Stimulated activated CD4-positive, alpha-beta T cell treated with anti-CD3 and anti-CD28 coated beads, Interleukin-1b, Interleukin-23, amount 100 ng/mL, for 24 hours (primary cell): ENCODE results near the gene EEF1A2.
"Not testable (repeated sequence)": the region's sequence is repeated elsewhere in the genome, so short reads cannot be mapped to it uniquely, and the experiment has no call there.

Source experiments
- DNase-seq, 4 experiments: peaks; one replicate each; pipeline ENCODE4 v3.0.0-alpha.2; 2020; ENCODE audit warnings: low read depth in 4 of 4, low spot score in 1 of 4

EEF1A2 gene

DNA sequence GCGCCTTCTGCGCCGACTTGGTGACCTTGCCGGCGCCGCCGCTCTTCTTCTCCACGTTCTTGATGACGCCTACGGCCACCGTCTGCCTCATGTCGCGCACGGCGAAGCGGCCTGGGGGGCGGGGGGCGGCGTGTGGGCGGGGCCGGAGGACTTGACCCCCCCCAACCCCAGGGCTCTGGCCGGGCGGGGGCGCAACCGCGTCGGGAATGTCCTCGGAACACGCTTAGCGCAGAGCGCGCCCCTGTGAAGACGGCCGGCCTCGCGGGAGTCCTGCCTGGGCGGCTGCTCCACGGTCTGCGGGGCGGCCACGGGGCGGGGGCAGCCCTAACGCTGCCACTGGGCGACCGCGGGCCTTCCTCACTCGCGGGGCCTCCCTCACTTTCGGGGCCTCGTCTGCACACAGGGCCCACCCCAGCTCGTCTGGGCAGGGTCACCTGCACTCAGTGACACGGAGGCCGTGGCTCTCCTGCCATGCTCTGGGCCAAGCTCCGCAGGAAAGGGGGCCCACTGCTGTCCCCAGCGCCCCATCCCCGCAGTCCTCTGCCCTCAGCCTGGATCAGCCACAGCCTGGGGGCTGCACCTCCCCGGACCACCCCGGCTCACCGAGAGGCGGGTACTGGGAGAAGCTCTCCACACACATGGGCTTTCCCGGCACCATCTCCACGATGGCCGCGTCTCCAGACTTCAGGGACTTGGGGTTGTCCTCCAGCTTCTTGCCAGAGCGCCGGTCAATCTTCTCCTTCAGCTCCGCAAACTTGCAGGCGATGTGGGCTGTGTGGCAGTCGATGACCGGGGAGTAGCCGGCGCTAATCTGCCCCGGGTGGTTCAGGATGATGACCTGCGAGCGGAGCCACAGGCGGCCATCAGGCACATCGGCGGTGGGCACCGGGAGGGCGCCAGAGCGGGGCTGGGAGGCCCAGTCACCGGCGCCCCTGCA, 10.3 kb downstream of the EEF1A2 start:
- no peak for DNase-seq

DNA sequence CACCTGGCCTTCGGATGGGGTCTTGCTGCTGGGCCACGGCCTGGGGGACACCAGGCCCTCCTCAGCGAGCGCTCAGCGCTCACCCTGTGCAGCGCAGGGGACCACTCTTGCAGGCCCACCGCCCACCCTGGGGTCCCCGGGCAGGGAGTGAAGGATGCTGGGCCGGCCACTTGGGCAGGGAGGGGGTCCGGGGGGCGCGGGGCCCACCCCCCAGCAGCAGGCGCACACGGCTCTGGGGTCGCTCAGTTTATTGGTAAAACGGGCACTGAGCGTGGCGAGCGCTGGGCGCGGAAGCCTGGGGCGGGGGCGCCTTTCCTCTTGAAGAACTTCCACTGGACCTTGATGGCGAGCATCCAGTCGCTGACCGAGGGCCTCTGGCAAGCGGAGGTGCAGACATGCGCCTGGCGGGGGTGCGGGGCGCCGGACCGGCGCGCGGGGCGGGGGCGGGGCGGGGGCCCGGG, 11.1 kb downstream of the EEF1A2 start:
- DNase-seq = no peak

- DNase-seq = no peak
Observed at GRCh38 chr20:63487116-63487764, 11.6 kb downstream of the EEF1A2 start.

DNA sequence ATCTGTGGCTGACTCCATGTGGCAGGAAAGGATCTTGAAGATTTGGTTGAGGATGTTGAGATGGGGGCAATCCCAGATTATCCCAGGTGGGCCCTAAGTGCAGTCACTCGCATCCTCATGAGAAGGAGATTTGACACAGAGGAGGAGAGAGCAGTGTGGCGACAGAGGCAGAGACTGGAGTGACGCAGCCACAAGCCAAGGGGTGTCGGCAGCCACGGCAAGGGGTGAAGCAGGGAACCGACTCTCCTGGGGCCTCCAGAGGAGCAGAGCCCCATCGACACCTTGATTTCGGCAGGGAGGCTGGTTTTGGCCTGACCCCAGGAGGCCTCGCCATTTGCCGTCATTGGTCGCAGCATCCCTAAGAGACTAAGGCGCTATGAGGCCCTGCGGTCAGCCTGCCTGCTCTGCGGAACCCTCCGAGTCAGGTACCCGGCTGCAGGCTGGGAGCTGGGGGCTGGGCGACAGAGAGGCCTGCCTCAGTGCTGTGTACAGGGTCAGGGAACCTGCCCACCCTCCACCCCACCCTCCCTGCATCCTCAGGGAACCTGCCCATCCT, 12.5 kb downstream of the EEF1A2 start:
- no peak for DNase-seq

DNA sequence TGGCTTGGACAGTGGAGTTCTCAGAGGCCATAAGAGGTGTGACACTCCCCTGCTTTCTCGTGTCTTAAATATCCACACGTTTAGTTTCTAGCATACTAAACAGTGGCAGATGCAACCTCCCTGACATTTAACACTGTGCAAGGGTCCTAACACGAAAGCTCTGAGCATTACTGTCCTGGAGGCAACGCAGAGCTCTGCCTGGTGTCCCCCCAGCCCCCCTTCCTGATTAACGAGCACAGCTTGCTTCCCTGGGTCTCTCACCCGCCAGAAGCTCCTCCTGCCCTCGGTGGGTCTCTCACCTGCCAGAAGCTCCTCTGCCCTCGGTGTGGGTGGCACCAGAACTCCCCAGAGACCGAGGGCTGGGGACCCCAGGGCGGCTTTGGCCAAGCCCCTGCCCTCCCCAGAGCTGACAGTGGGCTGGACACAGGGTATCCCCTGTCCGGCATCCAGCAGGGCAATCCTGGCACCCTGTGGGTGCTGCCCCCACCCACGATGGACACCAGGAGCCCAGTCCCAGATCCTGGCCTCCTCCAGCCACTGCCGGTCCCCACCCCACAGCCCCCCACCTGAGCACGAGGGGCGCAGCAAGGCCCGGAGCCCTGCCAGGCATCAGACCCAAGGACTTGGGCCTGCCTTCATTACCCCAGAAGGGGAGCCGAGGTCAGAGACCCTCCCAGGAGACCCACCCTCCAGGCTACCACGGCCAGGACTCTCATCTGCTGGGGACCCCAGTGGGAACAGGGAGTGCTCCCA, 14.1 kb downstream of the EEF1A2 start:
- DNase-seq = no peak

DNA sequence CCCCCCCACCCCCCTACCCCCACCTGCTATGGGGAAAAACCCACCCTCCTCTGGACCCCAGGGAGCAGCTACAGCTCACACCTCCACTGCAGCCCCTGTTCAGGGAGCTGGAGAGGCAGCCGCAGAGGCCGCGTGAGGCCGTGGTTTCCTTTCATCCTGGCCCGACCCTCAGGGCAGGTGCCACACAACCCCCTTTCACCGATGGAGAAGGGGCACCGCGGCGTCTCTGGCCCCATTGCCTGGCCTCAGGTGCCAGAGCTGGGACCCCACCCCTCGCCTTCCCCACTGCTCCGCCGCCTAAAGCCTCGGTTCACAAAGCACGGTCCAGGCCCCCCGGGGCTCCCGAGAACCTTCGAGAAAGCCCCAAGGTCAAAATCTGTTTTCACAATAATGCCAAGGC, 14.6 kb downstream of the EEF1A2 start:
- no peak for DNase-seq

DNA sequence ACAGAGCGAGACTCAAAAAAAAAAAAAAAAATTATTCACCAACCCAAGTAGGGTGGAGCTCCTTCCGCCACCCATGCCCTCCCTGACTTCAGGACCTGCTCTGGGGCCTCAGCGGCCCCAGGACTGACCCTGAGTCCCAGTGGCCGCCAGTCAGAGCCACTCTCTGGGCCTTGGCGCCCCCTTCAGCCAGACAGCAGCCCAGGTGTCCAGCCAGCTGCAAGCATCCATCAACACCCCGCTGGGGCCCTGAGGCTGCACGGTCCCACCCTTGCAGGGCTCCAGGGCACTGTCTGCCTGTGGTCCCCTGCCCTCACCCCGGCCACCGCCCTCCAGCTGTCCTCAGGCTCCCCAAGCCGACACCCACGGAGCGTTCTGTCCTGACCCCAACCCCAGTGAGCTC, 15.0 kb downstream of the EEF1A2 start:
- no peak for DNase-seq

DNA sequence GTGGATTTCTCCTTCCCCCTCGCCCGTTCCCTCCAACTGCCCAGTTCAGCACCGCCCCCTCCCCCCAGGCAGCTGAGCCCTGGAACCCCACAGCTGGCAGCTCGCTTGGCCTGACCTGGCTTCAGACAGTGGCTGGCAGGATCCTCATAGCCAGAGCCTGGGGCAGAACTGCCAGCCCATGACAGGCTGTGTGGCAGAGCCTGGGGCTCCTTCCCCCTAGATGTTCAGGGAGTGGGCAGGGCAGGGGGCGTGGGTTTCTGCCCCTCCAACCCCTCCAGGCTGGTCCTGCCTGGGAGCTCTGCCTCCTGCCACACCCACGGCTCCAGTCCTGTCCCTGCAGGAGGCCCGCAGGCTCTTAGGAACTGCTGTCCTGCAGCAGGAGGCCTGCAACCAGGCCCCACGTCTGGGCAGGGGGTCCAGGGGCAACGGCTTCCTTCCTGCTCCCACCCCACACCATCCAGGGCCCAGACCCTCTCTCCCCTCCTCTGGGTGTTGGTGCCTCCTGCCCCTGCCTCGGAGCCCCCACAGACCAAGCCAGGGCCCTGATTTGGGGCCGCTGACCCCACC, 16.8 kb downstream of the EEF1A2 start:
- no peak for DNase-seq

DNA sequence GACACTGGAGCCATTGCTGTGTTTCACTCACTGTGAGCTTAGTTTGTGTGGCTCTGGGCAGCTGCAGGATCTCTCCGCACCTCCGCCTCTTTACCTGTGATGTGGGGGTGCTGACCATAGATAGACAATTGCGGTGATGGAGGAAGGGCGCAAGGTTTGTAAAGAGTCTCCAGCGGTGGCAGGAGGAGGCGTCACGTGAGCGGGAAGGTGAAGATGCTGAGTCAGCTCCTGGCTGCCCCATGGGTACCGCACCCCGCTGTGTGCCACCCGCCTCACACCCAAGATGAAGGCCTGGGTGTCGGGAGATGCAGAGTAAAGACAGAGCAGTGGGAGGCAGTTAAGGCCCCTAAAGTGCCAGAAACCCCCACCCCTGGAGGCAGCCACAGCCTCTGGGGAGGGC, 17.4 kb downstream of the EEF1A2 start:
- no peak for DNase-seq

- not testable (repeated sequence) for DNase-seq
Observed at GRCh38 chr20:63479695-63480419, 19.0 kb downstream of the EEF1A2 start.

DNA sequence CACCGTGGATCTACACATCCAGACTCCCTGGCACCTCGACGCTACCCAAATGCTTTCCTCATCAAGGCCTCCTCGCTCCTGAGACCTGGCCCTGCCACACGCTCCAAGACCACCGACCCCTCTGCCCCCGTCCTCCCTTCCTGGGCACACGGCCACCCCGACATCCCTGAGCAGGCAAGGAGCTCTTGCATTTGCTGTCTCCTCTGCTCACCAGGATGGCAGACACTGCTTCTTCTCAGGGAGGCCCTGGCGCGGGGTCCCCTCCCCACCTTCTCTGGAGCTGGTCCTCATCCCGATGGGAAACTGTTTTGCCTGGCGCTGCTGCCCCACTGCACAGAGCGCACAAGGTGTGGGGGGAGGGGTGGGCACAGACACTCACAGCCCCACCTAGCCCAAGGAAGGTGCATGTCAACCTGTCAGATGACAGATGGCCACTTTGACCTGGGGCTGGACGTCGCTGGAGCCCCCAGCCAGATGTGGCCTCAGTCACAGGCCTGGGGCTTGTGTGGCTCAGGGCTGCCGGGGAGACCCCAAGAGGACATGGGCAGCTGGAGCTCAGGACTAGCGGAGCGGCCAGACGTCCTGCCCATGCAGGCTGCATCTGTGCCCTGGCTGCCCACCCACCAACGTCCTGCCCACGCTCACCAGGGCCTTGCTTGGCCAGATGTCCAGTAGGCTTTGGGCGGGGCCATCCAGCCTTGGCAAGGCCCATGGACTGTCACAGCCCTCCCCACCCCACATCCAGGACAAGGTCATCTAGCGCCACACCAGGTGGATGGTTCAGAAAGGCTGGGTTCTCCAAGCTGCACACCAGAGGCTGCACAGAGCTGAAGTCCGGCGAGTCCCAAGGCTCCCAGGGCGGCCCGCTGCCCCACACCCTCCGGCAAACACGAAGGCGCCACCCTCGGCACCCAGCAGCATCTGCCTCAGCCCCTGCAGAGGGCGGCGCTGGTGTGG, 20.3 kb downstream of the EEF1A2 start:
- no peak for DNase-seq

- no peak for DNase-seq
Observed at GRCh38 chr20:63477944-63478343, 20.9 kb downstream of the EEF1A2 start.

DNA sequence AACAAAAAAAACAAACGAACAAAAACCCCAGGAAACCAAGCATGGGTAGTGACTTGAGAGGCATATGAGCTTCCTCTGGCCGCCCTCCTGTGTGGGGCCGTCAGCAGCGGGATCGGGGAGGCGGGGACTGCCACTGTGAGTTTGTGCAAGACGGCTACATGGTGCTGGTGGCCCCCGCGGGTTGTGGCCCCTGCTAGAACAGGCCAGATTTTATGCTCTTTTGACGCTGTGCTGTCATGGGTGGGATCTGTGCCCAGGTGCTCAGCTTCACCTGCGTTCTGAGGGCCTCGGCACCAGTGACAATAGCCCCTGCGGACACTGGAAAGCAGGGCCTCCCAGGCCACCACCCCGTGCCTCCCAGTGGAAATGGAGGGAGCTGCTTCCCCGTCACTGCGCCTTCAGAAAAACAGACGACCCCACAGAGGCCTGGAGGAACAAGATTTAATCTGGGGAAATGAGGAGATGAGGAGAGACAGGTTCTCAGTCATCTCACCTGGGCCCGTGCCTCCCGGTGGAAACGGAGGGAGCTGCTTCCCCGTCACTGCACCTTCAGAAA, 21.7 kb downstream of the EEF1A2 start:
- no peak for DNase-seq

GRCh38 chr20:63475209-63475608, 23.7 kb downstream of the EEF1A2 start:
- DNase-seq = no peak

GRCh38 chr20:63473555-63474449, 25.1 kb downstream of the EEF1A2 start:
- DNase-seq = no peak

- DNase-seq = no peak
Observed at GRCh38 chr20:63472862-63473390, 26.0 kb downstream of the EEF1A2 start.

GRCh38 chr20:63471981-63472831, 26.7 kb downstream of the EEF1A2 start, which contains the start of gene KCNQ2:
TSS of gene KCNQ2 (minus strand) at chr20:63472655. CDS start at chr20:63472463, 192 bp downstream.
- DNase-seq = peak in 1 of 4 experiments; percentile 22
